ENCODE data around the gene CDK5RAP2. TPM values are rescaled to one million over a fixed set of nuclear protein-coding genes. Genes with fewer than 3 reads are reported as not detected.
"Not testable (repeated sequence)": the region's sequence is repeated elsewhere in the genome, so short reads cannot be mapped to it uniquely, and the experiment has no call there.

CDK5RAP2 gene
- total RNA-seq, 1 donor from 2014 or later: 74.0 TPM

GRCh38 chr9:120558454-120558853 lies 21.5 kb downstream of the CDK5RAP2 start:
- no peak for ATAC-seq (ENCODE audit: poor library complexity)
- intact Hi-C loops (cut with DNase I): no loop called here
- no peak for DNase-seq

- intact Hi-C loops (cut with DNase I): no loop called here
- DNase-seq (no peak), ATAC-seq (ENCODE audit: poor library complexity) (no peak)
Observed at GRCh38 chr9:120557205-120557604, 22.8 kb downstream of the CDK5RAP2 start.

DNA sequence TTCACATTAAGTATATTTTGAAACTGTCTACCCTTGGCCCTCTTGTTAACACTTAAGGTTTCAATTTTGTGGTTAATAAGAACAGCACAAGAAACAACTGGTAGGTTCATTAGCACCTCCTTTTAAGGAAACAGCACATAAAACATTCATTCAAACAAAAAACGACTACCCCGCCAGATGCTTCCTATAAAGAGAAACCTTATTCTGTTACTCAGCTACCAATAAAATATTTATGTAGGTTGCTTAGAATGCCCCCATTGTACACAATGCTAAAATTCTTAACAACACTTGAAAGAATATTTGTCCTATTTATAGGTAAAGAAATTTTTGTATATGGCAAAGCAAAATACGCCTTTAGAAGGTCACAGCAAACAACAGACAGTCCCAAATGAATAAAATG lies 23.2 kb downstream of the CDK5RAP2 start:
- ATAC-seq (ENCODE audit: poor library complexity) (no peak), DNase-seq (no peak)
- intact Hi-C loops (cut with DNase I): no loop called here

- intact Hi-C loops (cut with DNase I): no loop called here
- no peak for ATAC-seq (ENCODE audit: poor library complexity)
Observed at GRCh38 chr9:120555839-120556238, 24.1 kb downstream of the CDK5RAP2 start.

DNA sequence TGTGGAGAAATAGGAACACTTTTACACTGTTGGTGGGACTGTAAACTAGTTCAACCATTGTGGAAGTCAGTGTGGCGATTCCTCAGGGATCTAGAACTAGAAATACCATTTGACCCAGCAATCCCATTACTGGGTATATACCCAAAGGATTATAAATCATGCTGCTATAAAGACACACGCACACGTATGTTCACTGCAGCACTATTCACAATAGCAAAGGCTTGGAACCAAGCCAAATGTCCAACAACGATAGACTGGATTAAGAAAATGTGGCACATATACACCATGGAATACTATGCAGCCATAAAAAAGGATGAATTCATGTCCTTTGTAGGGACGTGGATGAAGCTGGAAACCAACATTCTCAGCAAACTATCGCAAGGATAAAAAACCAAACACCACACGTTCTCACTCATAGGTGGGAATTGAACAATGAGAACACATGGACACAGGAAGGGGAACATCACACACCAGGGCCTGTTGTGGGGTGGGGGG lies 27.7 kb downstream of the CDK5RAP2 start:
- intact Hi-C loops (cut with DNase I); ATAC-seq (ENCODE audit: poor library complexity); DNase-seq: not testable (repeated sequence)

More at GRCh38 chr9:120555839-120556238, 24.1 kb downstream of the CDK5RAP2 start:
- DNase-seq: no peak

- intact Hi-C loops (cut with DNase I): no loop called here
- ATAC-seq (ENCODE audit: poor library complexity): no peak
Observed at GRCh38 chr9:120545701-120546550, 34.0 kb downstream of the CDK5RAP2 start.

DNA sequence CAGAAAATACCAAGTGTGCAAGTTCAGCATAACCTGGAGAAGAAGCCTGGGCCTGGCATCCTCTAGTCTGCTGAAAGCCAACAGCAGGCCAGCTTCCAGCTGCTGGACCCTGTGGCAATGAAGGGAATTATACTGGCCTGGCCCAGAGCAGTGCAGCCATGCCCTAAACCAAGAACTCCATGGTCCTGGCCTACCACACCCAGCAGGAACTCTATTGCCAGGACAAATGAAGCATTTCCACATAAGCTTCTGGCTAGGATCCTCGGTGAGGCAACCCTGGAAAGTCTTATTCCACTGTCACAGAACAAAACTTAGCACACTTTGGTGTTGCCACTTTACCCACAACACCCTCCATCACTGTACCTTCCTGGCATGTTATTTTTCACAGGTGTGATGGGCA lies 35.5 kb downstream of the CDK5RAP2 start:
- intact Hi-C loops (cut with DNase I): no loop called here
- ATAC-seq (ENCODE audit: poor library complexity) (no peak), DNase-seq (no peak)

More at GRCh38 chr9:120545701-120546550, 34.0 kb downstream of the CDK5RAP2 start:
- DNase-seq: no peak

DNA sequence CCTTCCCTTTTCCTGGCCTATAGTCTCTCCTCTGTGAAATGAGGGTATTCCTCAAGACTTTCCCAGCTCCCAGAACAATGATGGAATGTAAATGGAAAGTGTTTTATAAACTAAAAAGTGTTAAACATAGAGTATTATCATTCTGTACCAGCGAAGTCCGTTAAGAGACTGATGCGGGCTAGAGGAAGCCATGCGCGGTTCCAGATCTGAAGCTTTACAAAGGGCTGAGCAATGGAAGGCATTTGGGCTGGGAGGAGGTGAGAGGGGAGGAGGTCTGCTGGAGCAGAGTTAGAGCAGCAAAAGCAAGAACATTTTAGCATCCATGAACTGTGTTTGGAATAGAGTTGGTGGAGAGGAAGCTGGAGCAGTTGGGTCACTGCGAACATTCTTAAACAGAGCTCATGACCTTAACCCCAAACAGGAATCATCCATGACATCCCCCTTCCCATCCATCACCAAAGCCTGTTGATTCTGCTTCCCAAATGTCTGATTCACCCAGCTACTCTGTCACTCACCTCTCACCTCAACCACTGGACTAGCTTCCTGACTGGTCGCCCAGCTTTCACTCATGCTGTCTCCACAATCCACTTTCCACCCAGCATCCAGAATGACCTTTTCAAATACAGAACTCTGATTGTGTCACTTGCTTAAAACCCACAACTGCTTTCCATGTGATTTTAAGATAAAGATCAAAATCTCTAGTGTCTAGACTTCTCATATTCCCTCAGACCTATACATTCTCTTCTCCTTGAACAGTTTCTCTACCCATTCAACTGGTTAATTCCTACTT lies 37.1 kb downstream of the CDK5RAP2 start:
- ATAC-seq (ENCODE audit: poor library complexity) (no peak), DNase-seq (no peak)
- intact Hi-C loops (cut with DNase I): no loop called here

DNA sequence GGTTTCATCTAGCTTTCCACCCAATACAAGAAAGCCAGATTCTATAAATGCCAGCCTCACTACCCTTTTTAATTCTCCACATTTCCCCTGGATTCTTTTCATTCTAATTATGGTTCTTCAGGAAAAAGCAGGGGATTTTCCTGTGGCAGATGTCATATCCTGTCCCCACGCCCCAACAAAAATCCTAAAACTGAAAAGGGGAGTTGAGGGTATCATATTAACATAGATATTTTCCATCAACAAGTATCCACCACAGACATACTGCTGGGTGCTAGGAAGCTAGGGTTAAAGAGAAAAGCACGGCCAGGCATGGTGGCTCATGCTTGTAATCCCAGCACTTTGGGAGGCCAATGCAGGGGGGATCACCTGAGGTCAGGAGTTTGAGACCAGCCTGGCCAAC lies 38.0 kb downstream of the CDK5RAP2 start:
- no peak for ATAC-seq (ENCODE audit: poor library complexity)
- intact Hi-C loops (cut with DNase I): no loop called here
- DNase-seq: no peak

DNA sequence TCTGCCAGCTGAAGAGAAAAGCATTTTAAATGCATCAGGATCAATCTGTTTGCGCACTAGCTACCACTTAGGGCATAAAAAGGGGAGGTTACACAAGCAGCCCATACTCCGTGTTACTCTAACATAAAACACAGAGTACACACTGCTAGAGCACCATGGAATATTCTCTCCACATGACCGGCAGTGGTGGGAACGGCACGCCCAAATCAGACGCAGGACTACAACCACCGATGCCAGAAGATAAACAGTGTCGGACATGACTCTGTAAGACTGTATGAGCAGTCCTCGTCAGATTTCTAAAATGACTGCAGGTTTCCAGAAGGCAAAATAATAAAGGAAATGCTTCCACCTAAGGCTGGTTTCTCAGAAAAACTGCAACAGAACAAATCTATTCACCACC lies 40.0 kb downstream of the CDK5RAP2 start:
- no peak for ATAC-seq (ENCODE audit: poor library complexity)
- intact Hi-C loops (cut with DNase I): no loop called here

GRCh38 chr9:120538339-120538738 lies 41.6 kb downstream of the CDK5RAP2 start:
- ATAC-seq (ENCODE audit: poor library complexity) (peak; percentile 48), DNase-seq (no peak)
- intact Hi-C loops (cut with DNase I): no loop called here

More for the DNA sequence above, 40.0 kb downstream of the CDK5RAP2 start:
- no peak for DNase-seq

GRCh38 chr9:120536949-120537640 lies 42.9 kb downstream of the CDK5RAP2 start:
- no peak for ATAC-seq (ENCODE audit: poor library complexity)
- intact Hi-C loops (cut with DNase I): no loop called here
- DNase-seq: no peak

DNA sequence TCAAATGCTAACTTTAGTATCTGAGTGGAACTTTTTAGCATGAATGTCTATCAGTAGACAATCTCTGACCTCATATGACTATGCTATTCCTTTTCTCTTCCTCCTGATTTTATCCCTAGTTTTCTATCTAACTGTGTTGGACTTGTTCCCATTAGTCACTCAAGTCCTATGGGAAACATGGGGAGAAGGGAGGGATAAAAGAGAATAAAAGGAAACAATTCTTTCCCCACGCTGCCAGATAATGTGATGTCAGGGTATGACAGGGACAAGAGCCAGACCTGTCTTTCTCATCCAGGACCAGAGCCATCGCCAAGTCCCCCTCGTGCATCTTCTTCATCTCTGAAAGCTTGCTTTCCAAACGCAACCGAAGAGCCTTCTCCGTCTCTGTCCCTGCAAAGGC lies 43.9 kb downstream of the CDK5RAP2 start:
- ATAC-seq (ENCODE audit: poor library complexity): no peak
- DNase-seq: no peak
- intact Hi-C loops (cut with DNase I): no loop called here

GRCh38 chr9:120534266-120534665 lies 45.7 kb downstream of the CDK5RAP2 start:
- ATAC-seq (ENCODE audit: poor library complexity): no peak
- no peak for DNase-seq

GRCh38 chr9:120532891-120533290 lies 47.1 kb downstream of the CDK5RAP2 start:
- DNase-seq (no peak), ATAC-seq (ENCODE audit: poor library complexity) (peak; percentile 3)
- intact Hi-C loops (cut with DNase I): no loop called here

More at GRCh38 chr9:120534266-120534665, 45.7 kb downstream of the CDK5RAP2 start:
- intact Hi-C loops (cut with DNase I): no loop called here

DNA sequence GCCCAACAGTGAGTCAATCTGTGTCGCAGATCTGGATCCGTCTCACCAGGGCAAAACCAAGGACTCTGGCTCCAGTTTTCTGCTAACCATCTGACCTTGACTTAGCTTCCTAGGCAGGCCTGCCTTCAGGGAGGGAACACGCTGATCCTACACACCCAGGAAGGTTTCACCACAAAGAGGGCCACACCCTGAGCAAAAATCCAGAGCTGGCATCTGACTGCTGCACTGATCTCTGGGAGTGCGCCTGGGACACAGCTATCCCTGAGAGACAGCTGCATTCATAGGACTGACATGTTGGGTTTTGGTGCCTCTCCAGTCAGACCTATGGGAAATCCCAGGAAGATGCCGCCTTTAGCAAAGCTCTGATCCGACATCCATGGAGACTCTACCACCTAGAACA lies 47.5 kb downstream of the CDK5RAP2 start:
- intact Hi-C loops (cut with DNase I): no loop called here
- peak; percentile 52 for DNase-seq
- peak; percentile 89 for ATAC-seq (ENCODE audit: poor library complexity)

- ATAC-seq (ENCODE audit: poor library complexity): peak; percentile 78
- DNase-seq: no peak
- intact Hi-C loops (cut with DNase I): no loop called here
Observed at GRCh38 chr9:120531683-120532300, 48.2 kb downstream of the CDK5RAP2 start.

- DNase-seq; intact Hi-C loops (cut with DNase I); ATAC-seq (ENCODE audit: poor library complexity): not testable (repeated sequence)
Observed at GRCh38 chr9:120530220-120530832, 49.6 kb downstream of the CDK5RAP2 start.

Data from Right ventricle myocardium superior (tissue), 1 donor.